Endothelial cell of umbilical vein (primary cell): ENCODE data around the gene ZNF534. TPM values are rescaled to one million over a fixed set of nuclear protein-coding genes. Genes with fewer than 3 reads are reported as not detected.

ENCODE experiments used
- BruUV-seq: library from RNA; stranded (reverse); fragments of 400-500 nt; replicated peaks from 2 replicates; lab custom pipeline; 2021; lab: Mats Ljungman, UMichigan
- CTCF ChIA-PET: fragments of 300-600, 350-600 bp; sonication (Branson Sonifier 250); formaldehyde crosslinking; loops from one replicate; lab custom pipeline; 2021; ENCODE audit warnings: antibody characterized with exemption, inconsistent platforms; lab: Charles Lee
- POLR2A ChIA-PET: fragments of 300-600, 350-600 bp; sonication (Branson Sonifier 250); formaldehyde crosslinking; loops from one replicate; lab custom pipeline; 2021; ENCODE audit warnings: antibody characterized with exemption, inconsistent platforms; lab: Charles Lee
- DNase-seq: peaks from one replicate; pipeline ENCODE4 v3.0.0-alpha.2; 2011; ENCODE audit warnings: low read depth, low spot score
- FAIRE-seq: peaks from 2 replicates; lab custom pipeline; 2011; peaks lifted over from hg19 to GRCh38; lab: Jason Lieb, UNC
- H2AFZ ChIP-seq: 2 replicates; pipeline ENCODE4 v1.6.0; 2012; ENCODE audit warnings: low read depth, low read length, control low read depth, inconsistent platforms
- H3K27ac ChIP-seq: 2 replicates; pipeline ENCODE4 v1.5.1; 2011; ENCODE audit warnings: low read depth, mild to moderate bottlenecking, control low read depth, low read length, moderate library complexity; ENCODE audit not compliant: insufficient read depth
- H3K27me3 ChIP-seq, 2 experiments: 2 replicates each; pipeline versions ENCODE4 v1.6.0 to v1.6.1; 2011; ENCODE audit warnings: low read length in 2 of 2, mixed read lengths in 1 of 2; ENCODE audit not compliant: control insufficient read depth in 2 of 2, insufficient read depth in 2 of 2
- H3K36me3 ChIP-seq, 2 experiments: 2 replicates in 1 of 2; 3 replicates in 1 of 2; pipeline ENCODE4 v1.5.1; 2011; ENCODE audit warnings: low read length in 2 of 2, mild to moderate bottlenecking in 1 of 2, moderate library complexity in 1 of 2; ENCODE audit not compliant: control insufficient read depth in 2 of 2, insufficient read depth in 2 of 2; ENCODE audit errors: extremely low read depth in 1 of 2
- H3K4me1 ChIP-seq: 3 replicates; pipeline ENCODE4 v1.5.1; 2011; ENCODE audit warnings: mild to moderate bottlenecking, low read length; ENCODE audit not compliant: control insufficient read depth, insufficient read depth; ENCODE audit errors: extremely low read depth
- H3K4me2 ChIP-seq: 2 replicates; pipeline ENCODE4 v1.6.1; 2011; ENCODE audit warnings: low read length, control low read depth, mixed read lengths; ENCODE audit not compliant: insufficient read depth
- H3K4me3 ChIP-seq, 3 experiments: fragments of 200-600 bp in 1 of 3; sonication (generic), shearing (Covaris generic) in 1 of 3; replicated peaks in 1 of 3; 2 replicates each; pipeline ENCODE4 v1.5.1; 2011 to 2016; ENCODE audit warnings: control low read depth in 3 of 3, low read length in 3 of 3, mild to moderate bottlenecking in 2 of 3, inconsistent platforms in 1 of 3, low read depth in 1 of 3, moderate library complexity in 1 of 3; ENCODE audit not compliant: insufficient read depth in 1 of 3
- H3K79me2 ChIP-seq: 2 replicates; pipeline ENCODE4 v1.6.0; 2012; ENCODE audit warnings: low read length, inconsistent platforms; ENCODE audit not compliant: control insufficient read depth, insufficient read depth
- H3K9ac ChIP-seq: replicated peaks from 2 replicates; pipeline ENCODE3; 2011; ENCODE audit warnings: low read length, control low read depth; ENCODE audit not compliant: insufficient read depth; ENCODE audit errors: extremely low read depth
- H3K9me1 ChIP-seq: replicated peaks from 3 replicates; pipeline ENCODE4 v1.6.0; 2011; ENCODE audit warnings: mild to moderate bottlenecking, low read length; ENCODE audit not compliant: control insufficient read depth, insufficient read depth; ENCODE audit errors: extremely low read depth
- H3K9me3 ChIP-seq: replicated peaks from 2 replicates; pipeline ENCODE4 v1.5.1; 2012; ENCODE audit warnings: low read length, inconsistent platforms; ENCODE audit not compliant: control insufficient read depth, insufficient read depth
- H4K20me1 ChIP-seq: replicated peaks from 2 replicates; pipeline ENCODE3; 2011; ENCODE audit warnings: mild to moderate bottlenecking, low read length; ENCODE audit not compliant: control insufficient read depth, insufficient read depth; ENCODE audit errors: extremely low read depth
- EZH2 ChIP-seq: IDR thresholded peaks from 2 replicates; pipeline ENCODE4 v1.6.1; 2012; ENCODE audit warnings: borderline replicate concordance, low read depth, mild to moderate bottlenecking, moderate library complexity, low read length, inconsistent platforms; ENCODE audit not compliant: severe bottlenecking
- FOS ChIP-seq: IDR thresholded peaks from 2 replicates; pipeline ENCODE4 v1.6.1; 2011; ENCODE audit warnings: mild to moderate bottlenecking, low read length, moderate library complexity, borderline replicate concordance; ENCODE audit not compliant: insufficient read depth
- GATA2 ChIP-seq: IDR thresholded peaks from 2 replicates; pipeline ENCODE4 v1.7.0; 2011; ENCODE audit warnings: low read depth, mild to moderate bottlenecking, moderate library complexity, mixed read lengths, low read length; ENCODE audit not compliant: insufficient read length, insufficient read depth
- JUN ChIP-seq: IDR thresholded peaks from 2 replicates; pipeline ENCODE4 v1.6.1; 2011; ENCODE audit warnings: borderline replicate concordance, low read depth; ENCODE audit not compliant: insufficient read length, insufficient read depth
- MYC ChIP-seq: IDR thresholded peaks from one replicate; pipeline ENCODE4 v1.6.1; 2011; ENCODE audit warnings: mild to moderate bottlenecking, low read depth, low read length
- POLR2A ChIP-seq: IDR thresholded peaks from 2 replicates; pipeline ENCODE4 v1.6.1; 2012; ENCODE audit warnings: low read depth, mild to moderate bottlenecking, control low read depth, low read length
- POLR2AphosphoS5 ChIP-seq: IDR thresholded peaks from 2 replicates; pipeline ENCODE4 v1.6.1; 2012; ENCODE audit warnings: low read depth, mild to moderate bottlenecking, control low read depth, low read length, moderate library complexity; ENCODE audit not compliant: insufficient read depth
- dilution Hi-C: fragments of 300-500 bp; cut with MboI; formaldehyde crosslinking; loops from one replicate; pipeline ENCODE4 v1.15.0; 2019; ENCODE audit warnings: low sequenced_read_pairs; ENCODE audit not compliant: extremely low pct_ligation_motif_present
- intact Hi-C: fragments of 100-400 bp; cut with micrococcal nuclease; formaldehyde crosslinking; loops from one replicate; pipeline ENCODE4 v1.10.0; 2022
- polyA plus RNA-seq, 4 experiments: library from polyadenylated mRNA; depleted of rRNA in 3 of 4; stranded (reverse) in 3 of 4; unstranded in 1 of 4; fragments of >200 nt; gene quantifications; 2 replicates each; pipeline versions ENCODE4 v1.2.1 to v1.2.3, GENCODE V29; 2011 to 2012; ENCODE audit warnings: missing spikeins in 1 of 4
- total RNA-seq: library from RNA; stranded (reverse); gene quantifications from 2 replicates; pipeline ENCODE4 v1.2.3, GENCODE V29; 2021
- TF ChIP-seq, protein P1 (sequence below), 2 donors: IDR thresholded peaks; 1 replicate in 1 of 2; 2 replicates in 1 of 2; pipeline ENCODE4 v1.5.1; 2011; ENCODE audit warnings: low read length in 2 of 2, mild to moderate bottlenecking in 2 of 2, moderate library complexity in 2 of 2, control low read depth in 1 of 2, inconsistent platforms in 1 of 2, low read depth in 1 of 2; ENCODE audit not compliant: insufficient read depth in 1 of 2; ENCODE audit errors: extremely low read depth in 1 of 2
- TF ChIP-seq, protein P2 (sequence below): IDR thresholded peaks from 2 replicates; pipeline ENCODE4 v1.6.1; 2011; ENCODE audit not compliant: insufficient read depth, insufficient read length

Gene ZNF534
- total and polyA plus RNA-seq, 2 donors (not counting 3 experiments of a cell fraction or from before 2014, with no cell fraction given), result not detected

DNA sequence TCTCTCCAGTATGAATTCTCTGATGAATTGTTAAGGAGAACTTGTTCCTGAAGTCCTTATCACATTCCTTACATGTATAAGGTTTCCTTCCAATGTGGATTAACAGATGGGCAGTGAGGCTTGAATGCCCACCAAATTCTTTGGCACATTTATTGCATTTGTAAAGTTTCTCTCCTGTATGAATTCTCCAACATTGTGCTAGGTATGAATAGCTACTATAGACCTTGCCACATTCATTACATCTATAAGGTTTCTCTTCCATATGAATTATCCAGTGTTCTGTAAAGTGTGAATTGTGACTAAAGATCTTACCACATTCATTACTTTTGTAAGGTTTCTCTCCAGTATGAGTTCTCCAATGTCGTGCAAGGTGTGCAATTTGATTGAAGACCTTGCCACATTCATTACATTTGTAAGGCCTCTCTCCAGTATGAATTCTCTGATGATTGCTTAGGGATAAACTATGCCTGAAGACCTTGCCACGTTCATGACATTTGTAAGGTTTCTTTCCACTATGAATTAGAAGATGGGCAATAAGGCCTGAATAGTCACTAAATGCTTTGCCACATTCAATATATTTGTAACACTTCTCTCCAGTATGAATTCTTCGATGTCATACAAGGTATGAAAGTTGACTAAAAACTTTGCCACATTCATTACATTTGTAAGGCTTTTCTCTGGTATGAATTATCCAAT, 44.9 kb downstream of the ZNF534 start:
- H2AFZ ChIP-seq, result no peak overlapping the region
- H3K9ac ChIP-seq, result no peak overlapping the region
- no peaks in the 10 kb centered on the region for H3K4me1 ChIP-seq
- no peak overlapping the region for H3K4me3 ChIP-seq
- no peaks in the 10 kb centered on the region for H3K36me3 ChIP-seq
- DNase-seq (no peak), FAIRE-seq (no peak)
- no TSS peak for BruUV-seq
- no peak overlapping the region for H3K27ac ChIP-seq
- ChIA-PET CTCF (no interaction called here), POLR2A (no interaction called here)
- intact Hi-C loops, result no loop called here
- dilution Hi-C loops, result no loop called here
- TF ChIP-seq, protein P1, sequence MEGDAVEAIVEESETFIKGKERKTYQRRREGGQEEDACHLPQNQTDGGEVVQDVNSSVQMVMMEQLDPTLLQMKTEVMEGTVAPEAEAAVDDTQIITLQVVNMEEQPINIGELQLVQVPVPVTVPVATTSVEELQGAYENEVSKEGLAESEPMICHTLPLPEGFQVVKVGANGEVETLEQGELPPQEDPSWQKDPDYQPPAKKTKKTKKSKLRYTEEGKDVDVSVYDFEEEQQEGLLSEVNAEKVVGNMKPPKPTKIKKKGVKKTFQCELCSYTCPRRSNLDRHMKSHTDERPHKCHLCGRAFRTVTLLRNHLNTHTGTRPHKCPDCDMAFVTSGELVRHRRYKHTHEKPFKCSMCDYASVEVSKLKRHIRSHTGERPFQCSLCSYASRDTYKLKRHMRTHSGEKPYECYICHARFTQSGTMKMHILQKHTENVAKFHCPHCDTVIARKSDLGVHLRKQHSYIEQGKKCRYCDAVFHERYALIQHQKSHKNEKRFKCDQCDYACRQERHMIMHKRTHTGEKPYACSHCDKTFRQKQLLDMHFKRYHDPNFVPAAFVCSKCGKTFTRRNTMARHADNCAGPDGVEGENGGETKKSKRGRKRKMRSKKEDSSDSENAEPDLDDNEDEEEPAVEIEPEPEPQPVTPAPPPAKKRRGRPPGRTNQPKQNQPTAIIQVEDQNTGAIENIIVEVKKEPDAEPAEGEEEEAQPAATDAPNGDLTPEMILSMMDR (IDR thresholded peaks at IDR 0.05; ENCODE audit: extremely low read depth in 1 of 2, insufficient read depth in 1 of 2, low read depth in 1 of 2, low read length in 2 of 2), result no peak
- TF ChIP-seq GATA2 (no peak), MYC (no peak)
- H3K79me2 ChIP-seq, result no peaks in the 10 kb centered on the region
- H3K4me2 ChIP-seq, result no peak overlapping the region
- no peaks in the 10 kb centered on the region for H3K27me3 ChIP-seq
- H3K9me3 ChIP-seq, result peaks cover 25% of the 10 kb centered on the region
- no peaks in the 10 kb centered on the region for H4K20me1 ChIP-seq
- H3K9me1 ChIP-seq, result no peaks in the 10 kb centered on the region

DNA sequence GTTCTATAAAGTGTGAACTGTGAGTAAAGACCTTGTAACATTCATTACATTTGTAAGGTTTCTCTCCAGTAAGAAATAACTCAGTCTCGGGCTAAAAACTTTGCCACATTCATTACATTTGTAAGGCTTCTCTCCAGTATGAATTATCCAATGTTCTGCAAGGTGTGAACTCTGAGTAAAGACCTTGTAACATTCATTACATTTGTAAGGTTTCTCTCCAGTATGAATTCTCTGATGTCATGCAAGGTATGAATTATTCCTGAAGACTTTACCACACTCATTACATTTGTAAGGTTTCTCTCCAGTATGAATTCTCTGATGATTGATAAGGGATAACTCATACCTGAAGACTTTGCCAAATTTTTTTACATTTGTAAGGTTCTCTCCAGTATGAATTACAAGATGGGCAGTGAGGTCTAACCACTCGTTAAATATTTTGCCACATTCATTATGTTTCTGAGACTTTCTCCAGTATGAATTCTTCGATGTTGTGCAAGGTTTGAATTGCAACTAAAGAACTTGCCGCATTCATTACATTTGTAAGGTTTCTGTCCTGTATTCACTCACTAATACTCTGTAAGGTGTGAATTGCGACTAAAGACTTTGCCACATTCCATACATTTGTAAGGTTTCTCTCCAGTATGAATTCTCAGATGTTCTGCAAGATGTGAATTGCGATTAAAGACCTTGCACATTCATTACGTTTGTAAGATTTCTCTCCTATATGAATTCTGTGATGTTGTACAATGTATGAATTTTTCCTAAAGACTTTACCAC, 45.6 kb downstream of the ZNF534 start:
- FAIRE-seq, result no peak

More for the DNA sequence above, 45.6 kb downstream of the ZNF534 start:
- peaks cover 25% of the 10 kb centered on the region for H3K9me3 ChIP-seq
- H3K9me1 ChIP-seq, result no peaks in the 10 kb centered on the region
- no peaks in the 10 kb centered on the region for H3K79me2 ChIP-seq
- no peak overlapping the region for H3K4me3 ChIP-seq
- no peak overlapping the region for H3K4me2 ChIP-seq
- DNase-seq, result no peak
- no peaks in the 10 kb centered on the region for H3K36me3 ChIP-seq
- dilution Hi-C loops (no loop called here), intact Hi-C loops (no loop called here)
- no peak overlapping the region for H2AFZ ChIP-seq
- CTCF ChIA-PET, result no interaction called here
- no peaks in the 10 kb centered on the region for H3K4me1 ChIP-seq
- H3K27me3 ChIP-seq, result no peaks in the 10 kb centered on the region
- H4K20me1 ChIP-seq, result no peaks in the 10 kb centered on the region
- no TSS peak for BruUV-seq
- no peak for TF ChIP-seq POLR2AphosphoS5
- TF ChIP-seq, protein P2, sequence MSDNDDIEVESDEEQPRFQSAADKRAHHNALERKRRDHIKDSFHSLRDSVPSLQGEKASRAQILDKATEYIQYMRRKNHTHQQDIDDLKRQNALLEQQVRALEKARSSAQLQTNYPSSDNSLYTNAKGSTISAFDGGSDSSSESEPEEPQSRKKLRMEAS, result no peak
- TF ChIP-seq POLR2A, result no peak
- TF ChIP-seq, protein P1 (IDR thresholded peaks at IDR 0.05; ENCODE audit: extremely low read depth in 1 of 2, insufficient read depth in 1 of 2, low read depth in 1 of 2, low read length in 2 of 2), result no peak
- no peak for TF ChIP-seq MYC
- TF ChIP-seq FOS, result no peak
- no peak for TF ChIP-seq EZH2
- no peak for TF ChIP-seq GATA2
- TF ChIP-seq JUN, result no peak
- H3K27ac ChIP-seq, result no peak overlapping the region
- no peak overlapping the region for H3K9ac ChIP-seq
- POLR2A ChIA-PET, result no interaction called here
